HEK293T (cell line): ENCODE data around the gene PRICKLE4.

Experiments
- CTCF ChIA-PET: fragments of 350-600 bp; formaldehyde crosslinking; extraction: SDS; loops from one replicate; lab custom pipeline; 2021; ENCODE audit warnings: antibody characterized with exemption, inconsistent platforms; lab: Yijun Ruan, JAX
- POLR2A ChIA-PET: fragments of 350-600 bp; formaldehyde crosslinking; extraction: SDS; loops from one replicate; lab custom pipeline; 2020; ENCODE audit warnings: antibody characterized with exemption, inconsistent platforms; lab: Yijun Ruan, JAX
- DNase-seq: peaks from one replicate; pipeline ENCODE4 v3.0.0; 2012; ENCODE audit warnings: mixed read lengths; ENCODE audit errors: extremely low spot score
- ARNT ChIP-seq: fragments of 450-650 bp; IDR thresholded peaks from 2 replicates; pipeline ENCODE4 v1.6.1; 2017; ENCODE audit warnings: mild to moderate bottlenecking
- BHLHE40 ChIP-seq: fragments of 450-650 bp; IDR thresholded peaks from 2 replicates; pipeline ENCODE4 v1.6.1; 2016; ENCODE audit warnings: mild to moderate bottlenecking, moderate library complexity, borderline replicate concordance
- CTBP1 ChIP-seq: fragments of 450-650 bp; IDR thresholded peaks from 2 replicates; pipeline ENCODE4 v1.6.1; 2016; ENCODE audit warnings: borderline replicate concordance
- ELF4 ChIP-seq: fragments of 450-650 bp; IDR thresholded peaks from 2 replicates; pipeline ENCODE4 v1.6.1; 2017; ENCODE audit warnings: antibody characterized with exemption
- FOXA1 ChIP-seq: fragments of 450-650 bp; IDR thresholded peaks from 2 replicates; pipeline ENCODE4 v1.6.1; 2016; ENCODE audit warnings: mild to moderate bottlenecking
- FOXK2 ChIP-seq: fragments of 450-650 bp; IDR thresholded peaks from 2 replicates; pipeline ENCODE4 v1.6.1; 2016; ENCODE audit warnings: mild to moderate bottlenecking
- FOXM1 ChIP-seq: fragments of 450-650 bp; IDR thresholded peaks from 2 replicates; pipeline ENCODE4 v1.6.1; 2017; ENCODE audit warnings: mild to moderate bottlenecking, borderline replicate concordance
- HDGF ChIP-seq: fragments of 450-650 bp; IDR thresholded peaks from 2 replicates; pipeline ENCODE4 v1.6.1; 2017; ENCODE audit warnings: antibody characterized with exemption, borderline replicate concordance
- L3MBTL2 ChIP-seq: fragments of 450-650 bp; conservative IDR thresholded peaks from 2 replicates; pipeline ENCODE4 v1.6.1; 2016; ENCODE audit warnings: mild to moderate bottlenecking
- LEF1 ChIP-seq: fragments of 450-650 bp; IDR thresholded peaks from 2 replicates; pipeline ENCODE4 v1.6.1; 2017; ENCODE audit warnings: mild to moderate bottlenecking, borderline replicate concordance
- NFRKB ChIP-seq: fragments of 450-650 bp; IDR thresholded peaks from 2 replicates; pipeline ENCODE4 v1.6.1; 2016; ENCODE audit warnings: mild to moderate bottlenecking, moderate library complexity
- SP1 ChIP-seq: fragments of 450-650 bp; IDR thresholded peaks from 2 replicates; pipeline ENCODE4 v1.6.1; 2017
- SUZ12 ChIP-seq: fragments of 450-650 bp; IDR thresholded peaks from 2 replicates; pipeline ENCODE4 v1.6.1; 2016; ENCODE audit warnings: mild to moderate bottlenecking
- TARDBP ChIP-seq: fragments of 450-650 bp; IDR thresholded peaks from 2 replicates; pipeline ENCODE4 v1.6.1; 2016
- ZNF384 ChIP-seq: fragments of 450-650 bp; IDR thresholded peaks from 2 replicates; pipeline ENCODE4 v1.6.1; 2016
- TF ChIP-seq, protein P1 (sequence below): fragments of 450-650 bp; IDR thresholded peaks from 2 replicates; pipeline ENCODE4 v1.6.1; 2016

The PRICKLE4 gene

DNA sequence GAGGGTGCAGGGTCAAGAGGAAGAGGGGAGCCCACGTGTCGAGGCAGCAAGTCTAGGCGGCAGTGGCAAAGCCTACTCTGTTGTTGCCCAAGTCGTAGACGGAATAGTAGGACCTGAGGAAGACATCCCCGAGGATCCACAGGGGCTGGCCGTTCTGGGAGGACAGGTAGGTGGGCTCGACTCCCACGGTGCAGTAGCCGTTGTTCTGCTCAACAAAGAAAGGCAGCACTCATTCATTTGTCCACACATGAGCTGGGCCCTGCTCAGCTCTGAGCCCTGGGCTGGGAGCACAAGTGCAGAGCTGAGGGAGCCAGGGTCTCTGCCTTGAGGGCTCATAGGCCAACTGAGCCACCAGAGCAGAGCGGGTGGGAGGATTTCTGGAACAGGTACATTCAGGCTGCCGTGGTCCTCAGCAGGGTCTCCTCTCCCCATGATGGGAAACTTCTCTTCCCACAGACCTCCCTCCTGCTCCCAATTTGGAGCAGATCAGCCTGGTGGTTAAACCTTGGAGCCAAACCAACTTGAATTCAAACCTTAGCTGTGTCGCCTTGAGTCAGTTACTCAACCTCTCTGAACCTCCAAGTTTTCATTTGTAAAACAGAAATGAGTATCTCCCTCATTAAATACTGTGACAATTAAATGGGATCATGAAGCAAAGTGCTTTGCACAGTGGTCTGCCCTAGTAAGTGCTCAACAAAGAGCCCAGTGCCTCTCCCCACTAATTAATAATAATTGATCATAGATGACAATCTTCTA, 43.6 kb upstream of the PRICKLE4 start:
- no peak for DNase-seq
- ChIA-PET POLR2A (no interaction called here), CTCF (no interaction called here)
- TF ChIP-seq FOXA1 (no peak), SP1 (no peak), NFRKB (no peak), HDGF (no peak), CTBP1 (no peak), ARNT (no peak), ZNF384 (no peak), FOXM1 (no peak), BHLHE40 (no peak), TARDBP (no peak)
- TF ChIP-seq, protein P1, sequence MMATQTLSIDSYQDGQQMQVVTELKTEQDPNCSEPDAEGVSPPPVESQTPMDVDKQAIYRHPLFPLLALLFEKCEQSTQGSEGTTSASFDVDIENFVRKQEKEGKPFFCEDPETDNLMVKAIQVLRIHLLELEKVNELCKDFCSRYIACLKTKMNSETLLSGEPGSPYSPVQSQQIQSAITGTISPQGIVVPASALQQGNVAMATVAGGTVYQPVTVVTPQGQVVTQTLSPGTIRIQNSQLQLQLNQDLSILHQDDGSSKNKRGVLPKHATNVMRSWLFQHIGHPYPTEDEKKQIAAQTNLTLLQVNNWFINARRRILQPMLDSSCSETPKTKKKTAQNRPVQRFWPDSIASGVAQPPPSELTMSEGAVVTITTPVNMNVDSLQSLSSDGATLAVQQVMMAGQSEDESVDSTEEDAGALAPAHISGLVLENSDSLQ: no peak

DNA sequence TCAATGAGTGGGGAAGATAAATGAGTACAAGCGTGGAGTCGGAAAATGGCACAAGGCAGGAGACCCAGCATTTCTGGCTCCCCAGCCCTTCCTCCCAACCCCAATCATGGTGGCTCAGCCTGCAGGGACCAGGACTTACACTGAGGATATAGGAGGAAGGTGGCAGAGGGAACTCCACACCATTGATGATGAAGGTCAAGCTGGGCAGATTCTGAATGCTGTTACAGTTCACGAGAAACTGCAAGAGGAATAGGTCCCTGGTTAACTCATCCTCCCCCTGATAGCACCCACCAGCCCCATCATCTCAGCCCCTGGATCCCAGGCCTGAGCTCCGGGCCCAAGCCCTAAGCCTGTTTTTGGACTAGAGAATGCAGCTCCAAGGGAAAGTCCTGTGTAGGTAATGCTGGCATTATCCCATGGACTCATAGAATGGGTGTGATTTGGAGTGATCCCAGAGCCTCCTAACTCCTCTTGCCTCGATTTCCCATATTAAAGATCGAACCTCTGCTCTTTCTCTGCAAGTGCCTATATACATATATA, 42.9 kb upstream of the PRICKLE4 start:
- TF ChIP-seq FOXK2 (no peak), SUZ12 (no peak), FOXA1 (no peak), LEF1 (no peak), CTBP1 (no peak), L3MBTL2 (no peak), NFRKB (no peak), TARDBP (no peak), BHLHE40 (no peak), FOXM1 (no peak), ZNF384 (no peak), ARNT (no peak), HDGF (no peak), SP1 (no peak)
- TF ChIP-seq, protein P1: no peak
- no peak for DNase-seq
- ChIA-PET CTCF (no interaction called here), POLR2A (no interaction called here)

DNA sequence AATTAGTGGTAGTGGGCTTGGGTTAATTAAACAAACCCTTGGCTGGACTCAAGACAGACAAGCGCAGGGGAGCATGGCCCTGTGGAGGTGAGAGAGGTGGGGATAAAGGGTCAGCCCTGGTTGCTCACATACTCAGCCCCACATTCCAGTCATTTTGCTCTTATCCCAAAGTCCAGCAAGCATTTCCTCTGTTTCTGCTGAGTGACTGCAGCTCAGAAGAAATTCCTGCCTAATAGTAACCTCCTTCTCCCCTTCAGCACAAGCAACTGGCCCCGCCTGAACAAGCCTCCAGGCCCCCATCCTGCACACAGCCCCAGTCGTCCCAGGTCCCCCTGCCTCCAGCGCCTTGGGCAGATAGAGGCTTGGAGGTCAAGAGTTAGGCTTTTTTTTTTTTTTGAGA, 41.5 kb upstream of the PRICKLE4 start:
- no peak for DNase-seq
- CTCF ChIA-PET: no interaction called here
- TF ChIP-seq NFRKB (no peak), SUZ12 (no peak), TARDBP (no peak), ELF4 (no peak), SP1 (no peak), CTBP1 (no peak), ZNF384 (no peak), FOXK2 (no peak), LEF1 (no peak), ARNT (no peak), FOXM1 (no peak), HDGF (no peak), L3MBTL2 (no peak), BHLHE40 (no peak), FOXA1 (no peak)
- TF ChIP-seq, protein P1: no peak
- POLR2A ChIA-PET: no interaction called here

DNA sequence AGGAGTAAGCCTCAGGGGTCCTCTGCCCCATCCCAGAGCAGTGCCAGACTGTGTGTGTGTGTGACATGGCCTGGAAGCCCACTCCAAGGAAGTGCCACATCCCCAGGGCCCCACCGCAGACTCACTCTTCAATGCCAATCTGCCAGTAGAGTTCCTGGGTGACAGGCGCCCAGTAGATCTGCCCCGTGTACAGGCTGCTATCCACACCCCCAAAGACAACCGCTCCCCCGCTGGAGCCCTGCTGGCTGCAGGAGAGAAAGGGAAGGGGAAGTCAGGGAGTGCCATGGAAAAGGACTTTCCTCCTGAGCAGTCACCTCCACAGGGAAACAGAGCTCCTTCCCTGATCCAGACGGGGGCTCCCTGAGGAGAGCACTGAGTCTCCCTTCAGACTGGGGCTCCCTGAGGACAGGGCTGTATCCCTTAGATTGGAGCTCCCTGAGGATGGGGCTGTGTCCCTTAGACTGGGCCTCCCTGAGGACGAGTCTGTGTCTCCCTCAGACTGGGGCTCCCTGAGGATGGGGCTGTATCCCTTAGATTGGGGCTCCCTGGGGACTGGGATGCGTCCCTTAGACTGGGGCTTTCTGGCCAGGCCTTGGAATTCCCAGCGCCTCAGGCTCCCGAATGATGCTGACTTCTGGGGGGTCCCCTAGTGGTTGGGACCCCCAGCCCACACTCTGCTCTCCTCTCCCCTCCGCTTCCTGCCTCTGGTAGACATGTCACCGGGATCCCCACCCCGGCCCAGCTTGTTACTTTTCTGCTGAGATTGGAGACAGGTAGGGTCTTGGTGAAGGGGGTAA, 40.0 kb upstream of the PRICKLE4 start:
- ChIA-PET POLR2A (interaction anchor here (1.2 kb wide), 1 partner anchor 47 kb away, joined by 3 read pairs; the partner anchor contains the start of gene TOMM6), CTCF (interaction anchor here (1.0 kb wide), 1 partner anchor 35 kb away, joined by 3 read pairs; no protein-coding TSS in a partner anchor)
- DNase-seq: no peak
- no peak for TF ChIP-seq FOXM1

DNA sequence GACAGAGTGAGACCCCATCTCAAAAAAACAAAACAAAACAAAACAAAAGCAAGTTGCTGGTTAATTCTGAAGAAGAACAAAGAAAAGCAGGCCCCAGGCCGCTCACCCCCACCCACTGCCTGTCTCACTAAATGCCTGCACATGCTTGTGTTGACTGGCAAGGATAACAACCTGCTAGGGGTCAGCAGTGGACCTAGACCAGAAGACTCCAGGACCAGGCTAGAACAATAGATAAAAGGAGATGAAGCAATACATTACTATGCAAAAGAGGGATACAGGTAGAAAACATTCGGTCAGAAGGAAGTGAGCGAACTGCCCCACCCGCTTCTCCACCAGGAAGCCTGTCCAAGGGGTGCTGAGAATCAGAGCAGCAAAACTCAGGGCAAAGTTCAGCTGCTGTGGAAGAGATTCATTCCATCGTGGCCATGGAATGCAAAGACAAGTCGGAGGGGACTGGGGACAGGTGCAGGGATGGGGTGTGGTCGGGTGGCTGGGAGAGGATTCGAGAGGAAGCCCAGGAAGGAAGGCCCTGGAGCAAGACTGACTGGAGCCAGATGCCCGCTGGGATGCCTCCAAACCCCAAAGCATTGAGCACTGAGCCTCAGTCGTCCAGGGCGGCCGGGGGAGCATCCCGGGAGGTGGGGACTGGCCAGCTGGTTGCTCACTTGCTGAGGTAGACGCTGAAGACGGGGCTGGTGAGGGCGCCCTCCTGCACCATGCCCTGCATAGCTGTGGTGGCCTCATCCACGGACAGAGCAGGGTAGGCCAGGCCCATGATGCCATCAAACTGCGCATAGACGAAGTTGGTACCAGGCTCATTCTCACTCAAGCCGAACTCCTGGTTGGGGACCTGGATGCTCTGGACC, 38.7 kb upstream of the PRICKLE4 start:
- CTCF ChIA-PET: no interaction called here
- POLR2A ChIA-PET: no interaction called here
- TF ChIP-seq CTBP1: no peak
- DNase-seq: no peak
